Sciatic nerve (tissue), 2 donors: ENCODE data around the gene DAB2IP. TPM values are rescaled to one million over a fixed set of nuclear protein-coding genes. Genes with fewer than 3 reads are reported as not detected.
"Not testable (repeated sequence)": the region's sequence is repeated elsewhere in the genome, so short reads cannot be mapped to it uniquely, and the experiment has no call there.

Source experiments
- ATAC-seq: fragments of 200-7000 bp; cut with Tn5 transposase; one replicate; pipeline ENCODE4 v1.9.1; 2020; ENCODE audit warnings: mild to moderate bottlenecking, moderate library complexity
- DNase-seq: peaks from one replicate; pipeline ENCODE4 v3.0.0-alpha.2; 2020; ENCODE audit warnings: low spot score
- intact Hi-C: fragments of 100-400 bp; cut with DNase I; formaldehyde crosslinking; loops from one replicate; pipeline ENCODE4 v1.14.2; 2022
- total RNA-seq: library from RNA; stranded (reverse); fragmentation: NEBNext Ultra II Directional; extraction: Animal tissue kit (Norgen Biotek cat#: 25700); gene quantifications from one replicate; pipeline ENCODE4 v1.2.1, GENCODE V29; 2021
- donor health status: DM: no; HTN: no; CAD: no.
- donor health status: DM: no; HTN: no; CAD: no.

The DAB2IP gene
- total RNA-seq, 1 donor from 2014 or later: 70.7 TPM

DNA sequence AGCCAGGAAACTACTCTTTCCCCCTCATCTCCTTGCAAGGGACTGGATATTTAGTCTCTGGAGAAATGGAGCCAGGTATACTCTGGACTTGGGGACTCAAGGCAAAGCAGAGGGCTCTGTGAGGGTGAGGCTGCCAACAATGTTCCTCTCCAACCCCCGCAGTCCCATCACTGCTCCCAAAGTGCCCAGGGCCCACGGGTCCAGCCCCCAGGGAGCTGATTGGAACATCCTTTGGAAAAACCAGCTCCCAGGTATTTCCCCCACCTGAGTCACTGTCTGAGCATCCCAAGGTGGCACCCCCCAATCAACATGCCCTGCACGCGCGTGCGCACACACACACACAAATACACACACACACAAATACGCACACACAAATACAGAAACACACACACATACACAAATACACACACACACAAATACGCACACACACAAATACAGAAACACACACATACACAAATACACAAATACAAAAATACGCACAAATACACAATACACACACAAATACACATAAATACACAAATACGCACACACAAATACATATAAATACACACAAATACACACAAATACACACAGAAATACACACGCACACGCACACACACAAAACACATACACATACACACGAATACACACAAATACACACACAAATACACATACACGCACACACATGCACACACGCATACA, 137.4 kb downstream of the DAB2IP start:
- no peak for DNase-seq

DNA sequence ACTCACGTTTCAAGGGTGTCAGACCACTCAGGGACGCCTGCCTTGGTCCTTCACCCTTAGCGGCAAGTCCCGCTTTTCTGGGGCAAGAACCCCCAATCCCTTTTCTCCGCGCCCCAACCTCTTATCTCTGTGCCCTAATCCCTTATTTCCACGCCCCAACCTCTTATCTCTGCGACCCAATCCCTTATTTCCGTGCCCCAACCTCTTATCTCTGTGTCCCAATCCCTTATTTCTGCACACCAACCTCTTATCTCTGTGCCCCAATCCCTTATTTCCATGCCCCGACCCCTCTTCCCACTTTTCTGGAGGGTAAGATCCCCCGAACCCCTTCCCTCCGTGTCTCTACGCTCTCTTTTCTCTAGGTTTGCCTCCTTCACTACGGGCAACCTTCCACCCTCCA, 139.4 kb downstream of the DAB2IP start:
- DNase-seq: no peak
- intact Hi-C loops: no loop called here
- ATAC-seq: no peak

More for the DNA sequence above, 137.4 kb downstream of the DAB2IP start:
- no peak for ATAC-seq
- intact Hi-C loops: no loop called here

DNA sequence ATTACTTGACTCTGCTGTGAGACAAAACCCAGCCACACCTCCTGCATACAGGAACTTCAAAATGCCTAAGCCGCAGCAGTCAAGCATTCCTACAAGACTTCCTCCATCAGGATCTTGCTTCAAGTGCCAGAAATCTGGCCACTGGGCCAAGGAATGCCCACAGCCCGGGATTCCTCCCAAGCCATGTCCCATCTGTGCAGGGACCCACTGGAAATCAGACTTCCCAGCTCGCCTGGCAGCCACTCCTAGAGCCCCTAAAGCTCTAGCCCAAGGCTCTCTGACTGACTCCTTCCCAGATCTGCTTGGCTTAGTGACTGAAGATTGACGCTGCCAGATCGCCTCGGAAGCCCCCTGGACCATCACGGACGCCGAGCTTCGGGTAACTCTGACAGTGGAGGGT, 141.0 kb downstream of the DAB2IP start:
- intact Hi-C loops, DNase-seq, ATAC-seq: not testable (repeated sequence)

DNA sequence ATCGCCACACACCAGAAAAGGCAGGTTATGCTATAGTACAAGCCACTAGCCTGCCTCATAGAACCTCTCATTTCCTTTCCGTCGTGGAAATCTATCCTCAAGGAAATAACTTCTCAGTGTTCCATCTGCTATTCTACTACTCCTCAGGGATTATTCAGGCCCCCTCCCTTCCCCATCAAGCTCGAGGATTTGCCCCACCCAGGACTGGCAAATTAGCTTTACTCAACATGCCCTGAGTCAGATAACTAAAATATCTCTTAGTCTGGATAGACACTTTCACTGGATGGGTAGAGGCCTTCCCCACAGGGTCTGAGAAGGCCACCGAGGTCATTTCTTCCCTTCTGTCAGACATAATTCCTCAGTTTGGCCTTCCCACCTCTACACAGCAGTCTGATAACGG, 142.9 kb downstream of the DAB2IP start:
- ATAC-seq, intact Hi-C loops, DNase-seq: not testable (repeated sequence)

DNA sequence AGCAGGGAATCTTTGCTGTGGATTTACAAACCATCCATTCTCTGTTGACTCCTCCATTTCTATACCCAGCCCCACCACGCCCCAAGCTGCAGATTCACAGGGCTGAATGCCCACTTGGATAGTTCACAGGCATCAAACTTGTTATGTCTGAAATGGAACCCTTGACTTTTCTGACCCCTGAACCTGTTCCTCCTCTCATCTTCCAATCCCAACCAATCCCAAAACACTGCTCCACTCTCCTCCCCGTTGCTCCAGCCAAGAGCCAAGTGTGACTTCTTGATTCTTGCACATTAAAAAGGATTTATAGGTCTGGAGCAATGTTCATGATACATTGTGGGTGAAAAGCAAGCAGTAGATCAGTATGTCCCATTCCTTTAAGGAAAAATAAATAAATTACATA, 145.6 kb downstream of the DAB2IP start:
- intact Hi-C loops: no loop called here
- DNase-seq (no peak), ATAC-seq (no peak)

DNA sequence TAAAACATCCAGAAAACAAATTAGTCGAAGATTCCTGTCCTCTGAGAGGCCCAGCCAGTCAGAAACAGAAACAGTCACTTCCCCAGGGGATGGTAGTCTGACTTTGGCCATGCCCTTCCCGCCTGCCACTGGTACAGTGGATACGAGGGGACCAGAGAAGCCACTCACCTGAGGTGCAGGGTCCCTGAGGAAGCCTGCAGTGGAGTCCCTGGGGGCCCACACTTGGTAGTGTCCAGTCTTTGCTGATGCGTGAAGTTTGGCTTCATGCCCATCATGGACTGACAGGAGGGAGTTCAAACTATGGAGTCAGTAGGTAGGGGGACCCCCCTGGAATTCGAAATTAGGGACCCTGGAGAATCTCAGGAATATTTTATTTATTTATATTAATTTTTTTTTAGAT, 147.5 kb downstream of the DAB2IP start:
- DNase-seq: no peak
- intact Hi-C loops: no loop called here
- ATAC-seq: no peak

DNA sequence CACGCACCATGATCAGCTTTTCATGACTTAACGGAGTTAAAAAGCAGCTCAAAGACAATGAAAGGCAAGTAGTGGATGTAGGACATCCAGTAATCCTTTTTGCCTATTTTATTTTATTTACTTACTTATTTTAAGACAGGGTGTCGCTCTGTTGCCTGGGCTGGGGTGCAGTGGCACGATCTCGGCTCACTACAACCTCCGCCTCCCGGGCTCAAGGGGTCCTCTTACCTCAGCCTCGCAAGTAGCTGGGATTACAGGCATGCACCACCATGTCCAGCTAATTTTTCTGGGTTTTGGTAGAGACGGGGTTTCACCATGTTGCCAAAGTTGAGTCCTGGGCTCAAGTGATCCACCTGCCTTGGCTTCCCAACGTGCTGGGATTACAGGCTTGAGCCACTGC, 148.9 kb downstream of the DAB2IP start:
- ATAC-seq (no peak), DNase-seq (no peak)
- intact Hi-C loops: no loop called here

DNA sequence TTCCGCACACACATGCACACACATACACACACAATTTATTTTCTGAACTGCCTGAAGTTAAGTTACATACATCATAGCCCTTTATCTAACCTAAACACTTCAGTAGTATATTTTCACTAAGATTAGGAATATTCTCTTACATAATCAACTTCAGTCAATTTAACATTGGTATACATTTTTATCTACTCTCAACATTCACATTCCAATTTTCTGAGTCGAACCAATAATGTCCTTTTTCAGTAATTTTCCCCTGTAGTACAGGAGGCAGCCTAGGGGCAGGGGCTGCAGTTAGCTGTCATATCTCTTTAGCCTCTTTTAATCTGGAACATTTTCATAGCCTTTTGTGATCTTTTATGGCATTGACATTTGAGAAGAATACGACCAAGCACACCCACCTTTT, 150.1 kb downstream of the DAB2IP start:
- no peak for DNase-seq
- ATAC-seq: no peak
- intact Hi-C loops: no loop called here

DNA sequence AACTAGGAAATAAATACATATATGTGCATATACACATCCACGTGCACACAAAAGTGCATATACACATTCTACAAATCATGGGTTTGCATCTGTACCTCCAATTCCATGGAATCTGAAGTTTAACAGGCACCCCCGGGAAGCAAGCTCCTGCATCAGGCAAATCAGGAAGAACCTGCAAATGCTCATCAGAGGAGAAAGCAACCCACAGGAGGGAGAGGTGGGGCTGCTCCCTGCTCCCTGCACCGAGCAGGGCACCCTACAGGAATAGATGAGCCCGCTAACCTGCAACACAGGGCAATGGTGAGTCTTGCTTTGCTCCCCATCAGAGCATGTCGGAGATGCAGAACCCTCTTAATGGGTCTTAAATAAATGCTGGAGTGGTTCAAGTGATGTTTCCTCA, 151.3 kb downstream of the DAB2IP start:
- DNase-seq: no peak
- intact Hi-C loops: no loop called here
- ATAC-seq: no peak

DNA sequence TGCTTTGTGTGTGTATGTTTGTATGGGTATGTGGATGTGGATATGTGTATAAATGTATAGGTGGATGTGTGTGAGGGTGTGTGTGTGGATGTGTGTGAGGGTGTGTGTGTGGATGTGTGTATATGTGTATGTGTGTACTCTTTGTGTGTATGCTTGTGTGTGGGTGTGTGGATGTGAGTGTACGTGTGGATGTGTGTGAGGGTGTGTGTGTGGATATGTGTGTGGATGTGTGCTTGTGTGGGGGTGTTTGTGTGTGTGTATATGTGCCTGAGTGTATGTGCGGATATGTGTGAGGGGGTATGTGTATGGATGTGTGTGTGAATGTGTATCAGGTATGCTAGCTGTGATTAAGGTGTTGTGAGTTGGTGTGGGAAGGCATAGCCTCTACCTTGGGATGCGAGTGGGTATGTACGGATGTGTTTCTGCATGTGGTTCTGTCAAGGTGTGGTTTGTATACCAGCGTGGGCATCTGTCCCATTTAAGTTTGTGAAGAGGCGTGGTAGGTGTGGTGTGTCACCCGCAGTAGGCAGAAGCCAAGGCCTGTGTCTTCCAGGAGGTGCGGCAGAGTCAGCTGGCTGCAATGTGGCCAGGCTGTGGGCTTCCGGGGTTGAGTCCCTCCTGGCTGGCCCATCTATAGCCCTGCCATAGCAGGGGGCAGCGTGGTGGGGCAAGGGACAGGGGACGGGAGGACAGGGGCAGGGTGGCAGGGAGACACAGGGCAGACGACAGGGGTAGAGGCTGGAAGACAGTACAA, 155.8 kb downstream of the DAB2IP start:
- DNase-seq (no peak), ATAC-seq (peak; percentile 24)
- intact Hi-C loops: no loop called here

DNA sequence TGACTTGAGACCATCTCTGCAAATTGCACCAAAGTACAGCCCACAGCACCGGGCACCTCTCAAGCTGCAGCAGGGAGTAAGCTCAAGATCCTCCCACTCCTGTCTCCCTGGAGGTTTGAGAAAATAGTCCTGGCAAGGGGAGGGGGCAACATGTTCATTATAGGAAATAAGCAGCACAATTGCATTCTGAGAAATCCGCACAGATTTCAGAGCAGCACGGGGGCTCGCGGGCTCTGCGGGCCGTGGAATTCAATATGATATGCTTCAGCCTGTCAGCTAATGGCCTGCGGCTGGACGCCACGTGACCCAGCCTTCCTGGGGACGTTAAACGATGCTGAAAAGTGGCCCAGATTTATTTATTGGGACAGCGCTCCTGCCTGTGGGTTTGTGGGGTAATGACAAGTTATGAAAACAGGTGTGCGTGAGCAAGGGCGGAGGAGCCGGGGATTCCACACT, 156.4 kb downstream of the DAB2IP start:
- DNase-seq: no peak
- ATAC-seq: peak; percentile 82
- intact Hi-C loops: no loop called here

DNA sequence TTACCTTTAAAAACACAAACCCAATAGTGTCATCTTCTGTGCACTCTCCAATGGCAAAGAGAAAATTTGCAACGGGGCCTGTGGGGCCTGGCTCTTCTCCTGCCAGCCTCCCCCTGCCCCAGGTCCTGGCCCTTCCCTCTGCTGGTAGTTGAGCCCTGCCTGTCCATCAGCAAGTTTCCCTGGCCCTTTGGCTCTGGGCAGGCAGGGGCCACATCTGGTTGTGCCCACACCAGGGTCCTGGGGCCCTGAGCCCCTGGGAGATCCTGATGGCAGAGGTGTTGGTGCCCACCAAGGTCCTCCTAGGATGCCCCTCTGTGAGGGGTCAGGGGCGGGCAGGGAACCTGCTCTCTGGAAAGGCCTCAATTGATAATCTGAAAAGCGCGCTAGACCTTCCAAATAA, 157.3 kb downstream of the DAB2IP start:
- intact Hi-C loops: no loop called here
- DNase-seq (no peak), ATAC-seq (no peak)

DNA sequence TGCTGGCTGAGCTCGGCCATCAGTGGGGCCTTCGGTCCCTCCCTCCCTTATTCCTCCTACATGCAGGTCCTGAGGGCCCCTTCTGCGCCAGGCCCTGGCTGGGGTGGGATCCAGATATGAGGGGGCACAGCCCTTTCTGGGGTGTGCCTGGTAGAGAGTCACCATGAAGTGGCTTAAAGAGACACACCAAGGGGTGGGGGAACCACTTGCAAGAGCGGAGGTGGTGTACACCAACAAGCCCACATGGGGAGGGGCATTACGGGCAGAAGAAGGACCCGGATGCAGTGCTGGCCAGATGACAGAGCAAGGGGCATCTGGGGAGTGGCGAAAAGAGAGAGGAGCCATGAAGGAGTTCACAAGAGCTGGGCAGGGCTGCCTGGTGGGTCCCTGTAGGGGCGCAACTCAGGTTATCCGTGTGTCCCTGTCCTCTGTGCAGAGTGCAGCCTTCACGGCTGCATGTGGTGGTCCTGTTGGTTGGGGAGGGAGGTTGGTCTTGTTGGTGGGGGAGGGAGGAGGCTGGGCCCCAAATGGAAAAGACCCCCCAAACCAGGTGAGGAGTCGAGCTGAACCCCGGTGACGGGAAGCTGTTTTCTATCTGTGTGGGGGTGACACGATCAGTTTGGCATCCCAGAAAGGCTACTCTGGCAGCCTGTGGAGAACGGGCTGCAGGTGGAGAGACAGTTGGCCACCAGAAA, 158.1 kb downstream of the DAB2IP start:
- ATAC-seq: no peak
- DNase-seq: no peak
- intact Hi-C loops: no loop called here

DNA sequence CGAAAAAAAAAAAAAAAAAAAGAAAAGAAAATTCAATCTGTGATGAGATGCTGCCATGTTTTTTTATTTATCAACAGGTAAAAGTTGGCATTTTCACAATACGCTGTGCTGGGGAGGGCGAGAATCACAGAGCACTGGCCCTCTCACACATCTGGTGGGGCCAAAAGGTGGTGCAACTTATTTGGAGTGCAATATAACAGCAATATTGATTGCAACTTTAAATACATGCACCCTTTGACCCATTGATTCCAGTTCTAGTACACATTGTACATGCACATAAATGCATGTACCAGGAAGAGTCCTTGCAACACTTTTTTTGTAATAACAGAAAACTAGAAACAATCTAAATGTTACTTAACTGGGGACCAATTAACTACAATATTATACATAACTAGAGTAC, 159.1 kb downstream of the DAB2IP start:
- no peak for DNase-seq
- no peak for ATAC-seq
- intact Hi-C loops: no loop called here

DNA sequence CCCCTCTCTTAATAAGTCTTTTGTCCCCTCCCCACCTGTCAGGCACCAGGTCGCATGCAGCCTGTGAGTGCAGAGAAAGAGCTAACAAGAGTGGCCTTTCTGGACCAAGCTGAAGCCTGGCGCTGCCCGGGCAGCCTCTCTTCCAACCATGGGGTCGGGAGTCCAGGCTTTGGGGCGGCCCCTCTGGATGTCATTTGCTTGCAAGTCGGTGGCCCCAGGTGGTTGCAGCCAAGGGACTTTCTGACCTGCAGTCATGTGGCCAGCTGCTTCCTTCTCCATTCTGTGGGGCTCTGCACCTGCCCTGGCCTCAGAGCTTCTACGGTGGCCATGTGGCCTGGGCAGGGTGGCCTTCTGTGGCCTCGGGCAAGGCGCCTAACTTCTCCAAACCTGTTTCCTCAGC, 159.7 kb downstream of the DAB2IP start:
- no peak for ATAC-seq
- no peak for DNase-seq
- intact Hi-C loops: no loop called here

DNA sequence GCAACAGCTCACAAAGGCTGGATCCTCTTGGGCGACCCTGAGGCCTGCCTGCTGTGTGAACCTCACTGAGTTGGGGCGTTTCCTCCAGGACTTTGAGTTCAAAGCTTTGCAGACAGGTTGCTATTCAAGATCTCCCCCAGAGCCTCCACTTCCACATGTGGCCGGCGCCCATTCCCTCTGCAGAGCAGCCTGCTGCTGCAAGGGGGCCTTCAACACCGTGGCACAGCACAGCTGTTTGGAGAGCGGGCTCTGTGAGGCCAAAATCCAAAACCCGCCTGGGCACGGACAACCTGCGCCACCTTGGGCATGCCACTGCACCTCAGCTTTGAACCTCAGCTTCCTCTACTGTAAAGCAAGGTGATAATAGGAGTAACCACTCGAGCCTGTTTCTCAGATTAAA, 160.3 kb downstream of the DAB2IP start:
- DNase-seq: no peak
- intact Hi-C loops: no loop called here
- no peak for ATAC-seq

DNA sequence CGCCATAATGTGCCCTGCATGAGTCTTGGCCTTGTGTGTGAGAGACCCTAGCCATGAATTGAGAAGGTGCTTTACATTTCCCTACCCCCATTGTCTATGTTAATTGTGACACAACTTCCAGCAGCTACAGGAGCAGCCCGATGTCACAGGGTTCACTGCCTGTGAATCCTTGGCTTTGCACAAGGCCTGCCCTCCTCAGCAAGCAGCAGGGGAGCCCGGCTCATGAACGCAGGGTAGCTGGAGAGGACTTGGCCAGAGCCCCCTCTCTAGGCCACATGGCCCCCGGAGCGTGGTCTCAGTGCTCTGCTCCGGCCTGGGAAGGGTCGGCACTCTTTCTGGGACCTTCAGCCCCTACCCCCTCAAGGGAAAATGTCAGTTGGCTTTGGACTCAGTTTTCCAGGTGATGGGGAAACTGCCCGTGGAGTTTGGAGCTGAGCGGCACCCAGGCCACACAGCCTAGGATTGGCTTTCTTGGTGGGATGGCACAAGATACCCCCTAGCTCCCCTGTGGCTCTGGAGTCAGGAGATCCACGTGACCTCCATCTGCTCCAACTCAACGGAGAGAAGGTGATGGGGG, 160.8 kb downstream of the DAB2IP start:
- ATAC-seq: no peak
- DNase-seq: no peak
- intact Hi-C loops: no loop called here

DNA sequence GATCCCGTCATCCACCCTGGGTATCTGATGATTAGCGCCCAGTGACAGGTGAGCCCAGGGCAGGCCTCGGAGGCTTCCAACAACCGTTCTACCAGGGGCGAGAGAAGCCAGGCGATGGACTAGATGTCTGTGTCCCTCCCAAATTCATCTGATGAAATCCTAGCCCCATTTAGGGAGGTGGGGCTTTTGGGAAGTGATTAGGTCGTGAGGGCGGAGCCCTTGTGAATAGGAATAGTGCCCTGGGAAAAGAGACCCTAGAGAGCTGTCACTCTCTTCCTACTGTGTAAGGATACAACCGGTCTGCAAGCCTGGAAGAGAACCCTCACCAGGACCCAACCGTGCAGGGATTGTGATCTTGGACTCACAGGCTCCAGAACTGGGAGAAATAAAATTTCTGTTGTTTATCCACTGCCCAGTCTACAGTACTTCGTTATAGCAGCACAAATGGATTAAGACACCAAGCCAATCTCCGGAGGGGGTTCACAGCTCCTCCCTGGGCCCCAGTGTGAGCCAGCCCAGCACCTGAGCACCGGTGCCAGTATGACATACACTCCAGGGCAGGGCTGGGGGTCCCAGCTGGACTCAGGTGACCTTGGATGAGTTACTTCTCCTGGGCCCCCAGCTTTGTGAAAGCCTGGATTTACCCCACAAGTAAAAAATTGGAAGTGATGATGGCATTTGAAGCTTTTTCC, 162.2 kb downstream of the DAB2IP start:
- DNase-seq: no peak
- intact Hi-C loops: no loop called here
- ATAC-seq: no peak

DNA sequence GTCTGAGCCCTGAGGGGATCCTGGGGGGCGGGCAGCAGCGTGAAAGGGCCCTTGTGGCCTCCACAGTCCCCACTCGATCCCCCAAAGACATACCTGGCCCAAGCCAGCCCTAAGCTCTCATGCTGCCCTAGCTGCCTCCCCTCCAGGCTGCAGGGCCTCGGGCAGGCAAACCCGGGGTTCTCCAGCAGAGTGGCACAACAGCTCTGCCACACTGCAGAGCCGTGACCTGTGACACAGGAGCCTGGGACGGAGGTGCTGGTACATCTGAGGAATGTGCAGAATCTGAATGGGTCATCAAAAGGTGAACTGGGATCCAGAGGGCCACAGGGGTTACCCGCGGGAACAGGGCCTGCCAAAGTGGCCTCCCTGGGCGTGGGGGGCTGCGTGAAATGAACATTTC, 163.2 kb downstream of the DAB2IP start:
- no peak for ATAC-seq

More for the DNA sequence above, 163.2 kb downstream of the DAB2IP start:
- no peak for DNase-seq
- intact Hi-C loops: no loop called here
